ENCODE measurements around the gene ALB.

The ALB gene

DNA sequence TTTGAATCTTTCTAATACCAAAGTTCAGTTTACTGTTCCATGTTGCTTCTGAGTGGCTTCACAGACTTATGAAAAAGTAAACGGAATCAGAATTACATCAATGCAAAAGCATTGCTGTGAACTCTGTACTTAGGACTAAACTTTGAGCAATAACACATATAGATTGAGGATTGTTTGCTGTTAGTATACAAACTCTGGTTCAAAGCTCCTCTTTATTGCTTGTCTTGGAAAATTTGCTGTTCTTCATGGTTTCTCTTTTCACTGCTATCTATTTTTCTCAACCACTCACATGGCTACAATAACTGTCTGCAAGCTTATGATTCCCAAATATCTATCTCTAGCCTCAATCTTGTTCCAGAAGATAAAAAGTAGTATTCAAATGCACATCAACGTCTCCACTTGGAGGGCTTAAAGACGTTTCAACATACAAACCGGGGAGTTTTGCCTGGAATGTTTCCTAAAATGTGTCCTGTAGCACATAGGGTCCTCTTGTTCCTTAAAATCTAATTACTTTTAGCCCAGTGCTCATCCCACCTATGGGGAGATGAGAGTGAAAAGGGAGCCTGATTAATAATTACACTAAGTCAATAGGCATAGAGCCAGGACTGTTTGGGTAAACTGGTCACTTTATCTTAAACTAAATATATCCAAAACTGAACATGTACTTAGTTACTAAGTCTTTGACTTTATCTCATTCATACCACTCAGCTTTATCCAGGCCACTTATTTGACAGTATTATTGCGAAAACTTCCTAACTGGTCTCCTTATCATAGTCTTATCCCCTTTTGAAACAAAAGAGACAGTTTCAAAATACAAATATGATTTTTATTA, 28.3 kb downstream of the ALB start:
- DNase-seq: no peak

DNA sequence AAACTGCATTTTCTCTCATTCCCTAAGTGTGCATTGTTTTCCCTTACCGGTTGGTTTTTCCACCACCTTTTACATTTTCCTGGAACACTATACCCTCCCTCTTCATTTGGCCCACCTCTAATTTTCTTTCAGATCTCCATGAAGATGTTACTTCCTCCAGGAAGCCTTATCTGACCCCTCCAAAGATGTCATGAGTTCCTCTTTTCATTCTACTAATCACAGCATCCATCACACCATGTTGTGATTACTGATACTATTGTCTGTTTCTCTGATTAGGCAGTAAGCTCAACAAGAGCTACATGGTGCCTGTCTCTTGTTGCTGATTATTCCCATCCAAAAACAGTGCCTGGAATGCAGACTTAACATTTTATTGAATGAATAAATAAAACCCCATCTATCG, 29.1 kb downstream of the ALB start:
- DNase-seq: no peak

DNA sequence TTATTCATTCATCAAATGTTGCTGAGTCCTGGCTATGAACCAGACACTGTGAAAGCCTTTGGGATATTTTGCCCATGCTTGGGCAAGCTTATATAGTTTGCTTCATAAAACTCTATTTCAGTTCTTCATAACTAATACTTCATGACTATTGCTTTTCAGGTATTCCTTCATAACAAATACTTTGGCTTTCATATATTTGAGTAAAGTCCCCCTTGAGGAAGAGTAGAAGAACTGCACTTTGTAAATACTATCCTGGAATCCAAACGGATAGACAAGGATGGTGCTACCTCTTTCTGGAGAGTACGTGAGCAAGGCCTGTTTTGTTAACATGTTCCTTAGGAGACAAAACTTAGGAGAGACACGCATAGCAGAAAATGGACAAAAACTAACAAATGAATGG, 30.2 kb downstream of the ALB start:
- DNase-seq: peak; percentile 12

DNA sequence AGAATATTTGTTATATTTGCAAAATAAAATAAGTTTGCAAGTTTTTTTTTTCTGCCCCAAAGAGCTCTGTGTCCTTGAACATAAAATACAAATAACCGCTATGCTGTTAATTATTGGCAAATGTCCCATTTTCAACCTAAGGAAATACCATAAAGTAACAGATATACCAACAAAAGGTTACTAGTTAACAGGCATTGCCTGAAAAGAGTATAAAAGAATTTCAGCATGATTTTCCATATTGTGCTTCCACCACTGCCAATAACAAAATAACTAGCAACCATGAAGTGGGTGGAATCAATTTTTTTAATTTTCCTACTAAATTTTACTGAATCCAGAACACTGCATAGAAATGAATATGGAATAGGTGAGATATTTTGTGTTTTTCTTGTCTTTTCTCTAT, 31.9 kb downstream of the ALB start, which contains the start of gene AFP:
AFP (plus strand) TSS at position 238 of the 400 bp plus-strand sequence; CDS start at position 280, 42 bp downstream.
- no peak for DNase-seq

DNA sequence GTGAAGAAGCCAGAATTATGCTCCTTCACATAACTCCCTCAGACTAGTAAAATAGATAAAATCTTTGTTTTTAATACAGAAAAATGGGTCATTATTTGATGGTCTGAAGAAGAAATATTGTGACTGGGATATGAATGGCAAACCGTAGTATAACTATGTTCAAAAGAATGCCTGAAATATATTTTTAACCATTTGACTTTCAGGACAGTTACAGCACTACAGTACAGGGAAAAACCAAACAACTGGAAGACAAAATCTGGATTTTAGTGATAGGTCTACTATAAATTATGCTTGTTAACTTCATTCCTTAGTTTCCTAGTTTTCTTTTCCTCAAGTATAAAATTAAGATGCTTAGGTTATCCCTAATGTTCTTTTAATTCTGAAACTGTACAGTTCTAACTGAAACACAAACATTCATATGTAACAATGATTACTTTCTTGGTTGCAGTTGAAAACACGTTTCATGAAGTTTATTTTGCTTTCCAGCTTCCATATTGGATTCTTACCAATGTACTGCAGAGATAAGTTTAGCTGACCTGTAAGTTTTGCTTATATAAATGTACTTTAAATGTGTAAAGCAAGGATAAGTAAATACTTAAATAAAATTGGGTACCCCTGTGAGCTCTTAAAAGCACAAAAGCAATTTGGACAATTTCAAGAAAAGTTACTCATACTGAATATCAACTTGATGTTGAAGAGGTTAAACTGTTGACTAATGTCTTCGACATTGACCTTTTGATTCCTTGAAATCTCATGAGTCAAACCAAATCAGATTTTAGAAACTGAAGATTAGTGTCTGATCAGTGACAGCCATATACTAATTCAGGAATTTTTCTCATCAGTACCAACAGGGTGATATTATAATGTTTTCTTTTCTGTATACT, 32.8 kb downstream of the ALB start:
- no peak for DNase-seq

DNA sequence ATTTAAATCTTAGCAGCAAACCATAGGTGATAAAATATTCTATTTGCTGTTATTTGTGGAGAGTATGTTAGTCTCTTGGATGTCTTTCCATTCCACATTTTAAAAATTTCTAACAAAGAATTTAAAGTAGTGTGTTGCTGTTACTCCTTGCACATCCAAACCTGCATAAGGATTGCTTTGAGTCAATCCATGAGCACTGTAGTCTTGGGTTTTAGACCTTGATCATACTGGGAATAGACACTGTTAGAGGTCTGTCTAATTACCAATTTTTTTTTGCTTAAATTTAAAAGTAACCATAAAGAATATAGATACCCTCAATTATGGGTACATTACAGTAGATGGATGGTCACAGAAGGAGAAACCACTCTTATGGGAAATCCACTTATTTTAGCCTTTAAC, 33.5 kb downstream of the ALB start:
- no peak for DNase-seq

DNA sequence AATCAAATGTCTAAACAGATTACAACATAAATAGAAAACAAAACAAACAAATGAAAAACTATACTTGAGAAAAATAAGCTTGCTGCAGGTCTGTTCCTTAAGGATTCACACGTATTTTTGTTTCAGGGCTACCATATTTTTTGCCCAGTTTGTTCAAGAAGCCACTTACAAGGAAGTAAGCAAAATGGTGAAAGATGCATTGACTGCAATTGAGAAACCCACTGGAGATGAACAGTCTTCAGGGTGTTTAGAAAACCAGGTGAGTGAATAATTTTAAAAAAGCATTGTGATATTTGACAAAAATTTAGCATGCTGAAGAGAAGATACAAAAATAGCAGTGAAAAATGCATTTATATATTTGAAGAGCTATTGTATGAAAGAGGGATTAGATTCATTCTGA, 34.0 kb downstream of the ALB start:
- no peak for DNase-seq

DNA sequence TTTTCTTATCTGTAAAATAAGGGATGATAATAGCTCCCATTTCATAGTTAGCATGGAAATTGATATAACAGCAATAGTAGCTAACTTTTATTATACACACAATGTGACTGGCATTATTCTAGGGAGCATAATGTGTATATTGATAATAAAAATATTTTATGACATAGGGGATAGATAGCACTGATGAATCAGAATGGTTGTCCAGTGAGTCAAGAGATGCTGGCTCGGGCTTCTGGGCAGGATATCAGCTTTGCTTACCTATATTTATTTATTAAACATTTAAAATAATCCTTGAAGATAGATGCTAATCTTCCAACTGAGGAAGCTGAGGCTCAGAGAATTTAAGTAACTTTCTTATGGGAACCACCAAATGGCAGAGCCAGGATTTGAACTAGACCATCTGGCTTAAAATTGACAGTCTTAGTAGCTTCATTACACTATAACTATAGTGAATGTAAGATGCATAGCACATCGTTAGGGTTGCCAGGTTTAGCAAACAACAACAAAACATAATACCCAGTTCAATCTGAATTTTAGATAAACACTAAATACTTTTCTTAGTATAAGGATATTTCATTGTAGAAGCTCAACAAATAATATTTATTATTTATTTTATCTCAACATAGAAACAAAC, 34.6 kb downstream of the ALB start:
- DNase-seq: no peak

DNA sequence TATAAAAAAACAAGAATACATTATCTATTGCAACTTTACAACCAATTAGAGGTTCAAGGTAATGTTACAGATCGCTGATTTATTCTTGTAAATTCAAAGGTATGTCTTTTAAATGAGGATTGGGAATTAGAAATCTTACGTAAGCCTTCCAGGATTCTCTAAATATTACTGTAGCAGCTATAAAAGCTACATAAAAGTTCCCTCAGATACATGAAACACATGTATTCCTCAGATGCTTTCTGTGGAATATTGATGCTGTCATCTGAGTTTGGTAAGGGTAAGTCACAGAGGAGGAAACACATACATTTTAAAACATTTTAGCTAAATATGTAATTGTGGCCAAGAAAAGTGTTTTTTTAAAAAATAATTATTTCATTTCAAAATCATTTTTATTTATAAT, 35.4 kb downstream of the ALB start:
- DNase-seq: no peak

DNA sequence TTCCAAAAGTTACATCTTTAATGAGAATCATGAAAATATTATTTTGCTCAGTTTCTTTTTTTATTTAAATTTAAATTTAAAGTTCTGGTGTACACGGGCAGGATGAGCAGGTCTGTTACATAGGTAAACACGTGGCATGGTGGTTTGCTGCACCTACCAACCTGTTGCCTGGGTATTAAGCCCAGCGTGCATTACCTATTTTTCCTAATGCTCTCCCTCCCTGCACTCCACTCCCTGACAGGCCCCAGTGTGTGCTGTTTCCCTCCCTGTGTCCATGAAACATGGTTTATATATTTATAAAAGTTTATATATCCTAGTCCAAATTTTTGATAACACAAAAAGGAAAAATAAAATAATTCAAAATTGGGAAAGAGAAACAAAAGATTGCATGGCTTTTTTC, 35.9 kb downstream of the ALB start:
- DNase-seq: no peak

DNA sequence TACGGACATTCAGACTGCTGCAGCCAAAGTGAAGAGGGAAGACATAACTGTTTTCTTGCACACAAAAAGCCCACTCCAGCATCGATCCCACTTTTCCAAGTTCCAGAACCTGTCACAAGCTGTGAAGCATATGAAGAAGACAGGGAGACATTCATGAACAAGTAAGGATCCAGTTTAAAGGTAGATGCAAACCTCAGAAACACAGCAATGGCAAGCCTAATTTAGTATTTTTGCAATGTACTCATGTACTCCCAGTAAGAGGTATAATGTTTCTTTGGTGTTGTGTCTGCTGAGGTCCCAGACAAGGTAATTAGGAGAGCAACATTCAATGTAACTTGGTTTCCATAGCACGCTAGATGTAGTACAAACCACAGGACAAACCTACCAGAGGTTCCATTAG, 36.6 kb downstream of the ALB start:
- no peak for DNase-seq

DNA sequence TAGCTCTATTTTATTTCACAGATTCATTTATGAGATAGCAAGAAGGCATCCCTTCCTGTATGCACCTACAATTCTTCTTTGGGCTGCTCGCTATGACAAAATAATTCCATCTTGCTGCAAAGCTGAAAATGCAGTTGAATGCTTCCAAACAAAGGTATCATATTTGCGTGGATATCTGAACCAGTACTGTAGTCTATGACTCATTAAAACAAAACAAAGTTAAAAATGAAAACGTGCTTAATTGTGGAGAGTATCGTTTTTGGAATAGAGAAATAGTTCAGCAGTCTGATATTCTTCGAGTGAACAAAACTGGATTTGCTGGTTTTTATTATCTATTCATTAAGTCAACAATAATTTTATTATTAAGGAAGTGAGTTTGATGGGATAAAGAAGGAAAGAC, 38.2 kb downstream of the ALB start:
- DNase-seq: no peak

DNA sequence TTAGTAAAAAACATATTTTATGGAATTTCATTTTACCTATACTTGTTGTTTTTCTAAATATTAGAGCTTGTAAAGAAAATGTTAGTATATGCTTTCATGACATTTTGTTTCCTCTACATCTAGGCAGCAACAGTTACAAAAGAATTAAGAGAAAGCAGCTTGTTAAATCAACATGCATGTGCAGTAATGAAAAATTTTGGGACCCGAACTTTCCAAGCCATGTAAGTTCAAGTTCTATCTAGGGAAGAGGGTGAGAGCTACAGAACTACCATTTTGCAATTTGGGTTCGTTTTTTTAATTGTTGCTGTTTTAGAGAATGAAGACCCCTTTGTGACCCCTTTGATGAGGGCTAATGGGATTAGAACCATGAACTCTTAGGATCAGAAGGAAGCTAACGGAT, 39.1 kb downstream of the ALB start:
- DNase-seq: no peak

DNA sequence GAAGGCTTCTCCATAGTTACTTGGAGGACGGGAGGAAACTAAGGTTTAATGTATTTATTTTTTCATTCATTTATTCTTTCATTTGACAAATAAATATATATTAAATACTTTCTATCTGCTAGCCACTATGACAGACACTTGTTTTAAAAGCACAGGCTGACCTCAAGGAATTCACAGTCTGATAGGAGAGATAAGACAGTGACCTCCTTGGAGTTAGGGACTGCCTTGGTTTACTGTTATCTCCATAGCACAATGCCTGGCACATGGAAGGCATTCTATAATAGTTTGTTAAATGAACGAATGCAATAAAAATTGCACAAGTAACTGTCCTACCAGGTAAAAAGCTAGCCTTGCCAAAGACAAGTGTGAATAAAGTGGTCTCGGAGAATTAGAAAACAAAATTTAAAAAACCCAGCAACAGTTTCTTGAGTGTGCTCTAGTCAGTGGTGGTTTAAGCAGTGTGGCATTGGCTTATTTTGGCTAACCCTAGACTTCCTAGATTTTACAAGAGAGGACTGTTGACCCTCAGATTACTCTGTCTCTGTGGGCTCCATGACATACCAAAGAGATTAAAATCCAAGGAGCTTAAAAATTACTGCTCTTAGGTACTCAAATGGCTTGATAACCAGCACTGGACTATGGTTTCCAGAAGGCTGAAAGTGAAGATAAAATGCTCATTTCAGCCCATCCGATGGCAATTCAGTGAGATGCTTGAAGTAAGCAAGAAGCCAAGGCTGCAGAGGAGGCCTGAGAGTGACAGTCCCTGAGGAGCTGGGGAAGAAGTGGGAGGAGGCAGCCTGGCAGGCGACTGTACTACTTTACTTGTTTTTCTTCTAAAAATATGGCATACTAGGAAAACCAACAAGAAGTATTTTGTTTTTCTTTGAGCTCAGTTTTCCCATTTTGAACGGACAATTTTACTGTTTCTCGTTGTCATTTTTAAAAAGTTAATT, 41.6 kb downstream of the ALB start:
- no peak for DNase-seq

DNA sequence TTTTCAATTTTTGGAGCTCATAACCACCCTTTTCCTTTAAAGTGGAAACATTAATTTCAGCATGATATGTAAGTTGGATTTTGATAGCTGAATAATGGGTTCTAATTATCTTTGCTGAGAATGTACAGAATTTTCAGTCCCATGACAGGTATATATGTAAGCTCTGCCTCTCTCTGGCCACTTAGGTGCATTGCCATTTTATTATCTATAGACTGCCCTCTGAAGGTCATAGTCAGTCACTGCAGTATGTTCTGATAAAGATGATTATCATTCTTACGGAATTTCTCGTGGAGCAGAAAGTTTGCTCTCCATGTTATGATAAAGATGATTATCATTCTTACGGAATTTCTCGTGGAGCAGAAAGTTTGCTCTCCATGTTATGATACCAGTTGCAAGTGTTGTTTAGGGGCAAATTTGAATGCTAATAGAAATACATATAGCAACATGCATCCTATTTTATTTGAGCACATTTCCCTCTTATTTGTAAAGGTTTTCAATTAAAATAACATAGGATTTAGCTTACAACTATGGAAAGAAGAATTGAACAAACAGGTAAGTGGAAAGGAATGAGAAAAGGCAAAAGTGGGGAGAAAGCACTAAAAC, 42.4 kb downstream of the ALB start:
- DNase-seq: peak; percentile 72

DNA sequence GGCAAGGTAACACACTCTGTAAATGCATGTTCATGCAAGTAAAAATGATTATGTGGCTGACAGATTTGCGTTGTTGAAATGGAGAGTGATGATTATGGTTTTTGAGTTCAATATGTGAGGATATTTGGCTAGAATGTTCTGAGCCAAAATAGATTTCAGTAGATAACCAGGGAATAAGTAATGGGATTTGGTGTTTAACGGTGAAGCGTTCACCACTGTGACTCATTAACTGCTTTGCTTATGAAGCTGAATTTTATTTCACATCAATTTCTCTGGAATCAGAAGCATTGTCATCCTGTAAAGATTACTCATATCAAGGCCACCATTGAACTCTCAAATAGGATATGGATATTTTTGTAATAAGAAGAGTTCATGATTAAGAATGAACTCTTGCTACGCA, 43.6 kb downstream of the ALB start:
- no peak for DNase-seq

DNA sequence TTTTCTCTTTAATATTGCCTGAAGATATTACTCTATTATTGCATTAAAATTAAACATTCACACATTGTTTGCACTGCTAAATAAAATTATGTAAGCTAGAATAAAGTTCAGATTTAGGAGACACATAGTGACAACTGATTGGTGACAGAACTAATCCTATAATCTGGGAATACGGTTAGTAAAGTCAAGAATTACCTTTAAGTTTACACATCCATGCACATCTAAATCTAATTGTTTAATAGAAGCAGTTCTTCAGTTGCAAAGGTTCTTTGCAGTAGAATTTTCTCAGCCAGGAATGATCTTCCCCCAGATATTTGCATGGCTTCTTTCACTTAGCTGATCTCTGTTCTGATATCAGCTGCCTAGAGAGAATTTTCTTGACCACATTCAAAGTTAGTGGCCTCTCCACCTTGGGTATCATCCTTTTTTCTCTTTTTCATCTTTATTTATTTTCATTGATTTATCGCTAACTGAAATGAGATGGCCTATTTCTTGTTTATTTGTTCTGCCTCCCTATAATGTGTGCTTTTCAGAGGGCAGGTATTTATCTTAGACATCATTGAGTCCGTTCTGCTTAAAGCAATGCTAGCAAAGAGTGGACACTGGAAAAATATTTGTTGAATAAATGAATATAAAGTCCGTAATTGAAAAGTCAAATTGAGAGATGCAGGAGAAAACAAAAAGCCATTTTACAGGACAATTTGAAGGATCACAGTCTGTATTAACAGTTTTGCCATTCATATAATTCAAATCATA, 44.5 kb downstream of the ALB start:
- no peak for DNase-seq

DNA sequence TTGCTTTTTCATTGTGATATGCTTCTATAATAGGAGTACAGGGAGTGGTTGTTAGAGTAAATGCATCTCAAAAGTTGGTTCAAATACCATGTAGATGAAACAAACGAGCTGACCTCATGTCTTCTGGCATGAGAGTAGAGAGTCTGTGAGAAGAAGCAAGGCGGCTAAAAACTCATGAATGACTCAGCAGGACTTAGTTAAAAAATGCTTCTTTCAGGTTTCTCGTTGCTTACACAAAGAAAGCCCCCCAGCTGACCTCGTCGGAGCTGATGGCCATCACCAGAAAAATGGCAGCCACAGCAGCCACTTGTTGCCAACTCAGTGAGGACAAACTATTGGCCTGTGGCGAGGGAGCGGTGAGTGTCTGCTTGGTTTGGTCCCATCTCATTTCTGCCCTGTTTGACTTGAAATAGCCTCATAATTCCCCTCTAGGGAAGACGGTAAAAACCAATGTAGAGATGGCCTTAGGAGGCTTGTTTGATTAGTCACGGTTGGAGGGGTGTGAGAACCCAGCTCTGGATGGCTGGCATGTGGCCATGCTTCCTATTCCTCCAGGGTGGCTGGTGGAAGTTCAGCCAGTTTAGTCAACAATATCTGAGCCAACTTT, 46.4 kb downstream of the ALB start:
- DNase-seq: no peak

DNA sequence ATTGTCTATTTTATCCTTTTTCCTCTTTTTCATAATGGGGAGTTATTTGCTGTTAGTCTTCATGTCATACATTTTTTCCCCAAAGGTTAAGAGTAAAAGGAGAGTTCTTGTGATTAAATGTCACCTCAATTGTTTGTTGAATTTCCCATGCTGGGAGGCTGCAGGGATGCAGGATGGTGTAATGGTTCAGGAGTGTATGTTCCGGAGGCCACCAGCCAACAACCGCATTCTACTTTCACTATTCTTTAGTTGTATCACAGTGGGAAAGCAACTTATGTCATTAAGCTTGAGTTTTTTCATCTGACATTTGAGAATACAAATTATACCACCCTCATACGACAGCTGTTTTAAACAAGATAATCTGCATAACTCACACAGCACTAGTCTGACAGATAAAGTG, 47.3 kb downstream of the ALB start:
- DNase-seq: no peak

DNA sequence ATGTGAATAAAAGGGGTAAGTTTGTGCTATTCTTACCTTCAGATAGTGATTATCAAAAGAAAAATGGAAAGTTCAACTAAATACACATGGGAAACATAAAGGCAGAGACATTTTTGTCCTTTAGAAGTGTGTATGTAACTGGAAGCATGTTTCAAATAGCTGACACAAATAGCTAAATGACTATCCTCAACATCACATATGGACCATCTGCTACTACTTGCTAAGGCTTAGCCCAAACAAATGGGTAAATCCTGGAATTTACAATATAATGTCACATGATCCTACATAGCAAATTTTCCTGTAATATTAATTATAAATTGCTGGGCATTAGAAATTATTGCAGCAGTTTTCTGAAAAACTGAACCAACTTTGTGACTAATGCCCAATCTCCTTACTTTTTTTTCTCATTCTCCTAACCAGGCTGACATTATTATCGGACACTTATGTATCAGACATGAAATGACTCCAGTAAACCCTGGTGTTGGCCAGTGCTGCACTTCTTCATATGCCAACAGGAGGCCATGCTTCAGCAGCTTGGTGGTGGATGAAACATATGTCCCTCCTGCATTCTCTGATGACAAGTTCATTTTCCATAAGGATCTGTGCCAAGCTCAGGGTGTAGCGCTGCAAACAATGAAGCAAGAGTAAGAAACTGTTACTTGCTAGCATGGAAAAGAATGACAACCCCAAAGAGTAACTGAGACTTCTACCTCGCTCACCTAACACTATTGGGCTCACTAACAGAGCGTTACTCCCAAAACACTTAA, 48.1 kb downstream of the ALB start:
- DNase-seq: no peak
